Measurements from ENCODE around the gene OPA1.

GRCh38 chr3:193722566-193722965, 129.6 kb downstream of the OPA1 start:
- TF ChIP-seq POLR2A (IDR thresholded peaks at IDR 0.05) (no peak), CTCF (IDR thresholded peaks at IDR 0.05) (no peak)
